Measurements from ENCODE around the gene SAT2.

- TF ChIP-seq TAF1 (IDR thresholded peaks at IDR 0.05; ENCODE audit: borderline replicate concordance, insufficient read depth, low read length), result no peak
- TF ChIP-seq POLR2AphosphoS5 (IDR thresholded peaks at IDR 0.05; ENCODE audit: low read depth, low read length), result no peak
- no peak for TF ChIP-seq FOXP2 (optimal IDR thresholded peaks at IDR 0.05; ENCODE audit: borderline replicate concordance, extremely low read depth, extremely low read length, insufficient read depth)
These were observed 35.1 kb downstream of the SAT2 start for GRCh38 chr17:7592422-7593021.
